Activated T-cell treated with anti-CD3 and anti-CD28 coated beads for 24 hours (primary cell): ENCODE results near the gene DPEP2.
A peak's percentile ranks its signal among the peaks of the same experiment; 100 is the strongest.
"Not testable (repeated sequence)": the region's sequence is repeated elsewhere in the genome, so short reads cannot be mapped to it uniquely, and the experiment has no call there.

Experiments
- DNase-seq: peaks from one replicate; pipeline ENCODE4 v3.0.0-alpha.2; 2020; ENCODE audit warnings: low read depth

The DPEP2 gene

DNA sequence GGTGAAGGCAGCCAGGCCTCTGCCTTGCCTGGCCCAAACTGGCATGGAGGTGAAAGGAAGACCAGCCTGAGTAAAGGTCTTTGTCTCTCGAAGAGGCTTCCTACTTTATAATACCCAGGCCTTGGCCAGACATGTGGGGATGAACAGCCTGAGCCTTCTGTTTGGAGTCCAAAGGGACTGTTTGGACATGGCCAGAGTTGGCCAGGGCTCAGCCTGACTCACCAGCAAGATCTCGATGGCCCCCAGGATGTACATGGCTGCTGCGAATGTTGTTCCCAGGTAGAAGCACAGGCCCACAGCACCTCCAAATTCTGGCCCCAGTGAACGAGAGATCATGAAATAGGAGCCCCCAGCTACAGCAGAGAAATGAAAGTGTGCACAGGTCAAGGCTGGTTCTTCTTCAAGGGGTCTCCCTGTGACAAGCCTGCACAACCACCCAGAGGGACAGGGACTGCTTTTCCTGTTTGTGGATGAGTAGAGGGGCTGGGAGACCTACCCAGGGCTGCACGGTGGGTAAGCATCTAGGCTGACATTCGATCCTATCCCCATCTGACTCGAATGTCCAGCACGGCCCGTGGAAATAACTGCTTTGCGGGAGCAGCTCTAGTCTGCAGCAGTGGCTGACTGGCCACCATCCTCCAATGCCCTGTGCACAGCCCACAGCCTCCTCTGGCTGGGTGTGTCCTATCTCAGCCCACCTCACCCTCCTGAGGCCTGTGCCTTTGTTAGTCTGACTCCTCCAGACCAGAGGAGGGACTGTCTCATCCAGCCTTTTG, 44.7 kb downstream of the DPEP2 start:
- no peak for DNase-seq

GRCh38 chr16:67953641-67954375, 45.5 kb downstream of the DPEP2 start:
- DNase-seq = no peak

GRCh38 chr16:67951485-67951884, 47.8 kb downstream of the DPEP2 start:
- no peak for DNase-seq

GRCh38 chr16:67950335-67950843, 48.9 kb downstream of the DPEP2 start:
- DNase-seq = no peak

DNA sequence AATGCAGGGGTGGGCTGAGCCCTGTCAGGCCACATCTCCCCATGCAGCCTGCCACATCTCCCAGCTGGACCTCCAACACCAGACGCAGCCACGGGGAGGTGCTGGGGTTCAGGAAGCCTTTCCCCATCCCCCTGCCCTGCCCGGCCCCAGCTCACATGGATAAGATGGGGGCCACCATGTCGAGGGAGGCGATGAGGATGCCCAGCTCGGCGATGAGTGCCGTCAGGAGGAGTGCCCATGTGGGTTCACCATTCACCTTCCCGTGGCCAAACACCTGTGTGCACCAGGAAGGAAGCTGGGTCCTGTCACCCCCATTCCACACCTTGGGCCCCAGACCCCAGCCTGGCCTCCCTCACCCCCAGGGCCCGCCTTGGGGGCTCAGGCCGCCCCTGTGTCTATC, 49.6 kb downstream of the DPEP2 start:
- DNase-seq = no peak

GRCh38 chr16:67948015-67948414, 51.3 kb downstream of the DPEP2 start:
- no peak for DNase-seq

DNA sequence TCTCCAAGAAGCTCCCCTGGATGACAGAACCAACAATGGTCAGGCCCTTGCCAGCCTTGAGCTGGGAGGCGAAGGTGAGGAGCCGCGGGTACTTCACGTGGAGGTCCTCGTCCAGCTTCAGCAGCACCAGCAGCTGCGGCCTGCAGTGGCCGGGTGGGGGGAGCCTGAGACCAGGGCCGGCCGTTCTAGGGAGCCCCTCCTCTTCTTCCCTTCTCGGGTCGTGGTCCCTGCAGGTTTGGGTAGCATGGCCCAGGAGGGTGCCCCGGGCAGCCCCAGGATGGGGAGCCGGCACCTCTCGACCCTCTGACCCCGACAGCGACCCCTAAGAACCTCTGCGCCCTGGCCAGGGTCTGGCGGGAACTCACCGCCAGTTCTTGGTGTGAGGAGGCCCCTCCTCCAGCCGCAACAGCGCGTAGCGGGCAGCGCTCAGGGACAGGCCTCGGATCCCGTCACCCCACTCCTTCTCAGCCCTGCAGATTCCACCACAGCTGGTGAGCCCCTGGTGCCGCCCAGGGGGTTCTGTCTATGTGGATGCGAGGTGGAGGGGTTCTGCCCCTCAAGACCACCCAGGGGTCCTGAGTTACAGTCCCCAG, 52.2 kb downstream of the DPEP2 start:
- no peak for DNase-seq

DNA sequence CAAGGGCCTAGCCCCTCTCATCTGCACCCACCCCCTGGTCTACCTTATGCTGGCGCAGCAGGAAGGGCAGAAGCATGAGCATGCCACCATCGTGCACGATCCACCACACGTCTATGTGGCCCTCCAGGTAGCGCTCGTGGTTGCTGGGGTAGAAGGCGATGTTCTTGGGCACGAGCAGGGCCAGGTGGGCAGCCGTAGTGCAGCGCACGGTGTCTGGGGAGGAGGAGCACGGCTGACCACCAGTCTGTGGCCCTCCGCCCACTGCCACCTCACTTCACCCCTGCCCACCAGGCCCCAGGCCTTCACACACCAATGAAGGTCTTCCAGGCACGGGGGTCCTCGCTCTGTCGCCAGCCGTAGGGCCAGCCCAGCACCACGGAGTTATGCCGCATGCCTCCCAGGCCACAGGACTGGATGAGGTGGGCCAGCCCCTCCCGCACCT, 53.1 kb downstream of the DPEP2 start:
- no peak for DNase-seq

- no peak for DNase-seq
These were observed 53.8 kb downstream of the DPEP2 start for GRCh38 chr16:67945392-67945933.

DNA sequence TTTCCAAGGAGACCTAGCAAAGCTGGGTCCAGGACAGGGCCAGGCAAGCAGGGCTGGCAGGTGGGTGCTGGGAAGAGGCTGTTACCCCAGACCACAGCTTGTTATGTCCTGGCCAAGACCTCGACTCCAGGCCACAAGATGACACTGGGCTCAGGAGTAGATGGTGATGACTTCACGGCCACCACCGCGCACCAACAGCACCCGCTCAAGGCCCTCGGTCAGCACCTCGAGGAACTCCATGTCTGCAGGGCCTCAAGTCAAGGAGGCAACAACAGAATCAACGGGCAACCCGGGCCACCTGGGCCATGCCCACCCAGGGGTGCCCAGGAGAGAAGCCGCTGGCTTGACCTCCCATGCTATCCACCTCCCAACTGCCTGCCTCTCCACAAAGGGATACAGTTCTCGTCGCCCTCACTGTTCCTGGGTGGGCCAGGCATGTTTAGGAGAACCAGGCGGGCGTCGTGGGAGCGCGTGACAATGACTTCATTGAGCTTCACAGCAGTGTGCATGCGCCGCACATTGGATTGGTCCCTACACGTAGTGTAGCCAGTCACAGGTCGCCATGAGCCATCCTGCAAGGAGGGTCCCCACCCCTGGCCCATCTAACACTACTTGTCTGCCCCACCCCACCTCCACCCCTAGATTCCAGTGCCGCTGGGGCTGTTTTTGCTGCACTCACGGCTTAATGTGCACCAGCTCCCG, 54.4 kb downstream of the DPEP2 start:
- DNase-seq = no peak

DNA sequence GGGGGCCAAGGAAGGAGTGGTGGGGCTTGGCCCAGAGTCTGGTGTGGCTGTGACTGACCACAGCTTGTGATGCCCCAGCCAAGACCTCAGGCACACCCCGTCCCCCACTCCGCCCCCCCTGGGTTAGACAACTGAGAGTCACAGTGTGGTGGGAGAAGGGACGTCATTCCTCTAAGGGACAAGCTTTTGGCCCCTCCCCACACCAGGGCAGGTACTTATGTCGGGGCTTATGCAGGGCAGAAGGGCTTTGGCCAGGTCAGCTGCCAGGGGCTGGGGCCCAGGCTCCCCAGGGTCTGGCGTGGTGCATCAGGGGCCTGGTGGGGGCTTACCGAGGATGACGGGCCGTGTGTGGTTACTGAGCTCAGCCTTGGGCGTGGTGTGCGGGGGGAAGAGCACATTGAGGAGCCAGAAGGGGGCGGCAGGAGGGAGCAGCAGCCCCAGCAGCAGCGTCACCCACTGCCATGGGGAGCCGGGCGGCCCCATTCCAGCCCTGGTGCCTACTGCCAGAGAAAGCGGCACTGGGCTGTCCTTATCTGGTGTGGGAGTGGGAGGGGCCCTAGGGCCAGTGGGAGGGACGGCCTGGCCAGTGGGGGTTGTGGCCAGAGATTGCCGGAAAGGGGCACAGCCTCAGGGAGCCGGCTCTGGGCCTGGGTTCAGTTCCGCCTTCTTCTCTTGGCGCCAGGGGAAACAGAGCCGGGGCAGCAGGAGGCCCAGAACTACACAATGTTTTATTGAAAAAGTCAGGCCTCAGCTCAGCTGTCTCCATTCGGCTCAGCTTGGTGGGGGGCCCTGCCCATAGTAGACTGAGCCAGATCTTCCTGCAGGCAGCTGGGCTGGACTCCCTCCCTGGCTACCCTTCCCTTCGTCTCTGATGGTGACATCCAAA, 55.4 kb downstream of the DPEP2 start, which contains the start of gene LCAT:
LCAT (minus strand) TSS at position 502 of the 886 bp plus-strand sequence; CDS start at position 483, 19 bp downstream.
- DNase-seq = no peak

- DNase-seq = no peak
These were observed 56.0 kb downstream of the DPEP2 start for GRCh38 chr16:67943256-67943618.

DNA sequence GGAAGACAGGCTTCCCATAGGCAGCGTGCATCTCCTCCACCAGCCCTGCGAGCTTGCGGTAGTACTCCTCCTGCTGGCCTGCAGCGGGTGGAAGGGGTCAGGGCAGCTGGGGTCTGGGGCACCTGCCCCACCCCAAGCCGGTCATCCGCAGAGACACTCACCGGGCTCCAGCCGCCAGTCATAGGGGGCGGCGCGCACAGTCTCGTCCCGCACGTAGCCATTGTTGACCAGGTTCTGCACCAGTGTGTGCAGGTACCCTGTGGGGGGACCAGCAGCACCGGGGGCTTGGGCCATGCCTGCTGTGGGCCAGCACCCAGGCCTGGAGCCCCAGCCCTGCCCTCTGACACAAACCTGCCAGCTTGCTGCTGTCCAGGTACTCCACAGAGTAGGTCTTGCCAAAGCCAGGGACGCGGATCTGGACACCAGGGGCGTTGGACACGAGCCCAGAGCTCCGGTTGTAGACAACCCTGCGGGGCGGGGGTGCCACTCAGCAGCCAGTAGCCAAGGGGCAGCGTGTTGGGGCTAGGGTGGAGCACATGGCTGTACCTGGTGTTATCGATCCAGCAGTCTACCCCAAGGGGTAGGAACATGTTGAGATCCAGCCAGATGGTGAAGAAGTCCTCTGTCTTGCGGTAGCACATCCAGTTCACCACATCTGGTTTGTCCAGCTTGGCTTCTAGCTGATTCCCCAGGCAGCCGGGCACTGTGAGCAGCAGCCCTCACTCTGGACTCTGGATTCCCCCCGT, 56.6 kb downstream of the DPEP2 start:
- no peak for DNase-seq

DNA sequence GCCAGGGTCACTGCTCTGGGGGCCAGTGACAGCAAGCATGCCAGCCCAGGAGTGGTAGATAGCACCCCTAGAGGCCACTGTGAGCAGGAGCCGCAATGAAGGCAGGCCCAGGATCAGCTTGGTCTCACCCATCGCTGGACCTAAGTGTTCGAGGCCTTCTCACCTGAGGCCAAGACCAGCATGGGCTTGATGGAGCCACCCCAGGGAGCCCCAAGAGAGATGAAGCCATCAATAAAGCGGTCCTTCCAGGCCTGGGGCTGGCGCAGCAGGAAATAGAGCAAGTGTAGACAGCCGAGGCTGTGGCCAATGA, 57.1 kb downstream of the DPEP2 start:
- DNase-seq = no peak

DNA sequence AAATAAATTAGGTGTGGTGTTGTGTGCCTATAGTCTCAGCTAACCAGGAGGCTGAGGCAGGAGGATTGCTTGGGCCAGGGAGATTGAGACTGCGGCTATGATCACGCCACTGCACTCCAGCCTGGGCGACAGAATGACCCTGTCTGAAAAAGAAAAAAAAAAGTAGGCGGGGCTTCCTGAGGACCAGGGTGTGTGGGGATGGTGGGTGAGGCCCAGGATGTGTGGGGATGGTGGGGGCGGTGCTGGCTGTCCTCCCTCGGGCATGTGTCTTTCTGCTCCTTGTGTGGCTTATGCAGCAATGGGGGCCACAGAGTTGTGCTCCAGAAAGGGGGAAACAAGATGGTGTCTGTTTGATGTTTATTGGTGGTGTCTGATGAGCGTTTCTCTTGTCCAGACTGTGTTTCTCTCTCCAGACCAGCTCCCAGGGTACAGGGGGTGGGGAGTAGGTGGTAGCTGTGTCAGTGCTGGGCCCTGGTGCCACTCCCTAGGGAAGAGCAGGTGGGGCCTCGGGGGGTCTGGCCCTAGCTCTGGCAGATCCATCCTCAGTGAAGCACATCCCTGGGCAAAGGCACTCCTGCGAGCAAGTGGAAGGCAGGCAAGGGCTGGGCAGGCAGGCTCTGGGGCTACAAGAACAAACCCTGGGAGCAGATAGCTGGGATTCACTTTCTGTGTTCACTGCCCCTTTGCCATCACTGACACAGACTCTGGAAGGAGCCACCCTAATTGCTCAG, 57.6 kb downstream of the DPEP2 start:
- no peak for DNase-seq

DNA sequence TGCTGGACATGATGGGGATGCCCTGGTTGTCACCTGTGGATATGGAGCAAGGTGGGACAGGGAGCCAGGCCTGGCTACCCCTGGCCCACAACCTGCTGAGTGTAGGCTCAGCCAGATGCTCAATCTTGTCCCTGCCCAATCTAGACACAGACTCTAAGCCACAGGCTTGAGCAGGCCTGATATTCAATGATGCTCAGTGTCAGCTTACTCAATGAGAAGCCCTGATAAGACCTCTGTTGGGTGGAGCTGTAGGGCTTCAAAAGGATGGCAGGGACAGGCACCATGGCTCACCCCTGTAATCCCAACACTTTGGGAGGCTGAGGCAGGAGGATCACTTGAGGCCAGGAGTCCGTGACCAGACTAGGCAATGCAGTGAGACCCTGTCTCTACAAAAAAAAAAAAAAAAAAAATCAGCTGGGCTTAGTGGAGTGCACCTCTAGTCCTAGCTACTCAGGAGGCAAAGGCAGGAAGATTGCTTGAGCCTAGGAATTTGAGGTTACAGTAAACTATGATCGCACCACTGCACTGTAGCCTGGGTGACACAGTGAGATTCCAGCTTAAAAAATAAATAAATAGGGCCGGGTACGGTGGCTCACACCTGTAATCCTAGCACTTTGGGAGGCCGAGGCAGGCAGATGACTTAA, 58.7 kb downstream of the DPEP2 start:
- no peak for DNase-seq

DNA sequence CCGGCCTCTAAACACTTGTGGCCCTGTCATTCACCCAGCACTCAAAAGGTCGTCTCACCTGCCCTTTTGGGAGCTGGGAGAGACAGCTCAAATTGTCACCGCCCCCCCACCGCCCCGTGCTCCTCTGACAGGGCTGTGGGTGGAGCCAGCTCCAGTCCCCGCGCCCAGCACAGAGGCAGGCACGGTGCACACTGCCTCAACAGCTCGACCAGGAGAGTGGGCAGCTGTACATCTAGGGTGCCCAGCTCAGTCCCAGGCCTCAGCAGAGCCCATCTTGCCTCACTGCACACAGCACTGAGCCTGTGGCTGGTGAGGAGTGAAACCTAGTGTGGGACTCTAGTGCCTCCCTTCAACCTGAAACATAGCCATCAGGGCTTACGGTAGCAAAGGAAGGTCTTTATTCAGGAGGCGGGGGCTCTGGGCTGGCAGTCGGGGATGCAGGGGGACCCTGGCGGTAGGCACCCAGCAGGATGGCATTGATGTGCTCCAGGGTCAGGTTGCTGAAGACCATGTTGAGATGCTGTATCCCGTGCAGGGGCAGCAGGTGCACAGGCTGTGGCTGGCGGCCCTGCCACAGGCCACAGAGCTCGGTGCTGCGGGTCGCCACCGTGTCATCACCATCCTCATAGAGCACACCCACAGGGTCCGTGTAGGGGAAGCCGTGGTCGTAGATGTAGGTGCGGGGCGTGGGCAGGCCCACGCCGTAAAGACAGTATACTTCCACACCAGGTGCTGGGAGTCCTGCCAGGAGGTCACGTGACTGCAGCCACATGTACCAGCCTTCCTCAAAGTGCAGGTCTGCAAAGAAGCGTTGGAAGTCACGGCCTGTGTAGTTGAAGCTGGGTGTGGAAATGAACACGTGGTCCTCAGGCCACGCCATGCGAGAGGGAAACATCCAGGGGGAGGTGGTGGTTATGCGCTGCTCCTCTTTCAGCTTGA, 59.5 kb downstream of the DPEP2 start:
- peak; percentile 43 for DNase-seq

DNA sequence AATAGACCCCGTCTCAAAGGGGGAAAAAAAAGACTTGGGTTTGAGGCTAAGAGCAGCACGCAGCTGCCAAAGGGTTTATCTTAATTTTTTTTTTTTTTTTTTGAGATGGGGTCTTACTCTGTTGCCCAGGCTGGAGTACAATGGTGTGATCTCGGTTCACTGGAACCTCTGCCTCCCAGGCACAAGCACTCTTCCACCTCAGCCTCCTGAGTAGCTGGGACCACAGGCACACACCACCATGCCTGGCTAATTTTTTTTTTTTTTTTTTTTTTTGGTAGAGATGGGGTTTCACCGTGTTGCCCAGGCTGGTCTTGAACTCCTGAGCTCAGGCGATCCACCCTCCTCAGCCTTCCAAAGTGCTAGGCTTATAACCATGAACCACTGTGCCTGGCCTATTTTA, 61.6 kb downstream of the DPEP2 start:
- DNase-seq = not testable (repeated sequence)
